RPMI8226 (cell line): ENCODE results near the gene TMEM87B.
"Not testable (repeated sequence)": the region's sequence is repeated elsewhere in the genome, so short reads cannot be mapped to it uniquely, and the experiment has no call there.

Experiments used
- DNase-seq: peaks from one replicate; pipeline ENCODE4 v3.0.0-alpha.2; 2015

Gene TMEM87B

DNA sequence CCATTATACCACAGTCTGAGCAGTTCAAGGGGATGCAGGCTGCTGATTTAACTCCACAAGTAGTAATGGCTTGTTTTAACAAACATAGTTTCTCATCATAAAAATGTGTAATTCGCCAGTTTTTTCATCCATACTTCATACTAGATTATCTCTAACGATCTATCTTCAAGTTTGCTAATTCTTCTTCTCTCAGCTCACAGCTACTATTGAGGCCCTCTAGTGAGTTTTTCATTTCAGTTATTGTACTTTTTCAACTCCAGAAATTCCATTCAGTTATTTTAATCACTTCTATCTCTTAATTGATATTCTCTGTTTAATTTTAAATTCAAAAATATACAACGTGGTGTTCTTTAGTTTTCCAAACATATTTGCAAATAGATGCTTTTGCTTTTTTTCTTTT is 20.1 kb upstream of the TMEM87B start:
- no peak for DNase-seq

GRCh38 chr2:112035786-112036185 is 19.3 kb upstream of the TMEM87B start:
- no peak for DNase-seq

- not testable (repeated sequence) for DNase-seq
These were observed 15.5 kb upstream of the TMEM87B start for GRCh38 chr2:112039556-112039955.

- DNase-seq: not testable (repeated sequence)
These were observed 15.0 kb upstream of the TMEM87B start for GRCh38 chr2:112040066-112040465.

DNA sequence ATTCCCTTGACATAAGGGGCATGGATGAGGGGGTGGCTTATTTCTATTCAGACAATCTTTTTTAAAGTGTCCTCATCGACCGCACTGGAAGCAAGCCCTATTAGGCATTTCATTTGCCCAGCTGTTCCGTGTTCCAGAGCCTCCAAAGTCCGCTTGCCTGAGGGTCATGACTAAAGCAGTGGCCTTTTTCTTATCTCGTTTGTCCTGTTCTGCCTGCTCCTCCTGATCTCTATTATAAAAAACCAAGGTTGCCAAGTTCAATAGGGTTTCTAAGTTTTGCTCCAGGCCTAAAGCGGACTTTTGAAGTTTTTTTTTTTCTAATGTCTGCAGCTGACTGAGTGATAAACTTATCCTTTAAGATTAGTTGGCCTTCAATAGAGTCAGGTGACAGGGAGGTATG is 13.6 kb upstream of the TMEM87B start:
- not testable (repeated sequence) for DNase-seq

DNA sequence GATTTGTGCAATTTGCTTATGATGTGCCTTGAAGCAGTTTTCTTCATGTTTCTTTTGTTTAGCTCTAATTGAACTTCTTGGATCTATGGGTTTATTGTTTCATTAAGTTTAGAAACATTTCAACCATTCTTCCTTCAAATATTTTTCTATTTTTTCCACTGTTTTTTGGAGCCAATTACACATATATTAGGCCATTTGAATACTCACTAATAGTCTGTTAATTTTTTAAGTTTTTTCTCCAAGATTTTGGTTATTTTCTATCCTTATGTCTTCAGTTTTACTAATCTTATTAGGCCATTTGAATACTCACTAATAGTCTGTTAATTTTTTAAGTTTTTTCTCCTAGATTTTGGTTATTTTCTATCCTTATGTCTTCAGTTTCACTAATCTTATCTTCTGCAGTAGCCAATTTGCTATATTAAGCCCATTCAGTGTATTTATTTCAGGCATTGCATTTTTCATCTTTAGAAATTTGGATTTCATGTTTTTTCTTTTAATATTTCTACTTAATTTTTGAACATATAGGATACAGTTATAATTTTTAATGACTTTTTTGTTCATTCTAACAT is 9.5 kb upstream of the TMEM87B start:
- DNase-seq: no peak

GRCh38 chr2:112046231-112046630 is 8.8 kb upstream of the TMEM87B start:
- no peak for DNase-seq

GRCh38 chr2:112047537-112048235 is 7.4 kb upstream of the TMEM87B start:
- no peak for DNase-seq

- DNase-seq: no peak
These were observed 6.9 kb upstream of the TMEM87B start for GRCh38 chr2:112048236-112048592.

DNA sequence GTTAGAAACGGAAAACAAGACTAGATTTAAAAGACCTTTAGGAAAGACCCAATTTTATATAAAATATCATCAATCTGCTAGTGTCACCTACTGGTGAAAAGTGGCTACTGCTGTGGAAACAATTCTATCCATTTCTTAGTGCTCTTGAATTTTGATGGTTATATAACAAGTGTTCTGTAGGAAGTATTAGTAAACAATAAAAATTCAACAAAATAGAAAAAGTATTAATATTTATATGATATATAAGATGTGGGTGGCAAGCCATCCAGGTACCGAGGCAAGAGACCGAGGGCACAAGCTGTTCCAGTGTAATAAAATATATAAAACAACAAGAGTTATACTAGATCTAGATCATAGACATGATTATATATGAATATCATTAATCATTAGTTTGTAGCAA is 6.2 kb upstream of the TMEM87B start:
- DNase-seq: peak; percentile 63

GRCh38 chr2:112050316-112050715 is 4.8 kb upstream of the TMEM87B start:
- DNase-seq: no peak

DNA sequence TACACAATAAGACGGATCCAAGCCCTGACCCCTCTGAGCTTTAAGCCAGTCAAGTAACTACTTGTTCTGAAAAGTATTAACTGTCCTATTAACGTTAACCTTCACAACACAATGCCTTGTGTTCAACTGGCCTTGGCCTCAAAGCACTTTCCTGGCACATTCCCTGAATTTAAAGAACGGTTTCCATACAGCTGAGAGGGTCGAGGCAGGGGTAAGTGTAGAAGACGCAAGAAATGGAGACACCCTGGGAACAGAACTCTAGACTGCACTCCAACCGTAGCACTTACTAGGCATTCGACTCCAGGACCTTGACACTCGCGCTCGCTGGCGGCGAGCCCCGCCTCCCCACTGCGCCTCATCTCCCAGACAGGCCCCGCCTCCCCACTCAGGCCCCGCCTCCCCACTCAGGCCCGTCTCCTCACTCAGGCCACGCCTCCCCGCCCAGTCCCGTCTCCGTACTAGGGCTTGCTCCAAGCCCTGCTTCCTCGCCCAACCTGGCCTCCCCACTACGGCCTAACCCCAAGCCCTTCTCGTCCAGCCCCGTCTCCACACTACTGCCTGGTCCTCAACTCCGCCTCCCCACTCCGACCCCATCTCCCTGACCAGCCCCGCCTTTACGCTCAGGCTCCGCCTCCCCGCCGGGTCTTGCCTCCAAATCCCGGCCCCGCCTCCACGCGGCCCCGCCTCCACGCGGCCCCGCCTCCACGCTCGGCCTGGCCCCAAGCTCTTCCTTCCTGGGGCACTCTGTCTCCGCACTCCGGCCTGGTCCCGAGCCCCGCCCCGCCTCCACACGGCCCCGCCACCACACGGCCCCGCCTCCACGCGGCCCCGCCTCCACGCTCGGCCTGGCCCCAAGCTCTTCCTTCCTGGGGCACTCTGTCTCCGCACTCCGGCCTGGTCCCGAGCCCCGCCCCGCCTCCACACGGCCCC is 887 bp upstream of the TMEM87B start:
- peak; percentile 96 for DNase-seq

DNA sequence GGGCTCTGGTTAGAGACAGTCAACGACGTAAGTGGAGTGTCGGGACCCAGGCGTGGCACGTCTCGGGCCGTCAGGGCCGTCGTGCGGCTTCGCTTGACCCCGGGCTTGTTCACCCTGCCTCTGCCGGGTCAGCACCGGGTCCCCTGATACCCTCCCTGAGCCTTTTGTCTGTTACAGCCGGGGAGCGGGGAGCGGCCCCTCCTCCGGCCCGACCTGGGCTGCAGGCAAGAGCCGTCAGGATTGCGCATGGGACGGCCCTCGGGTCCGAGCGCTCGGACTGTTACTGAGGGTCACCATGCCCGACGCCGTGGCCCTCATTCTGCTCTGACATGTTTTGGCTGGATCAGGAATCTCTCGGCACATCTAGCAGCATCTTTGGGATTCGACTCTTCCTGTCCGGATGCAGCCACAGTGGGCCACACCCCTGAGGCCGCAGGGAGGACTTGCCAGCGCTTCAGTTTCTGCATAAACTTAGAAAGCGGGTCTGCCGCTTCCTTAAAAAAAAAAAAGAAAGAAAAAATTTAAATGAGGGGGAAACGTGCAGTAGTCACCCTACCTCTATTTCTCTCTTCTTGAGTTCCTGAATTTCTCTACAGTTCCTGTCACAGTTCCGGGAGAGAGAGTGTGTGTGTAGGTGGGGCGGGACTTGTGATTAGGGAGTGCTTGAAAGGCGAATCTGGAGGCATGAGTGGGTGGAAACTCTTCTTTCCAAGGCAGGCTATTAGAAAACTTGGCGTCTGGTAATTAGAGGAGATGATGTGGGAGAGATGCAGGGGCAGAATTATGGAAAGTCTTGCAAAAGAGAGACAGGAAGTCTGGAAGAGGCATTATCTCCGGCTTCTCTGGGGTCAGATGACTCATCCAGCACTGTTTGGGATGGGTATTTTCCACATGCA is 909 bp downstream of the TMEM87B start:
- DNase-seq: peak; percentile 59

DNA sequence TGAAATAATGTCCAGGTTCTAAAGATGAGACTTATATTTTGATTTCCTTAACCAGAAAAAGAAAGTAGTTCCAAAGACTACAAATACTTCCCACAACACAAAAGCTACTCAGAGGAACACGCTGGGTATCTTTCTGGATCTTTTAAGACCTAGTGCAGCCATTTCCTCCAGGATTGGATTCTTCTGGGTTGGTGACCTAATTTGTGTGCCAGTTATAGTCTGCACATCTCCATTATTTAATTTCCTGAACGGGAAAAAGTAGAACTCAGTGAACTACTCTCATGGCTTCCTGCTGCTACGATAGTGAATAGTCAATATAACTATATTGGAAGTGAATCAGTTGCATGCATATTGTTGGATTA is 1.5 kb downstream of the TMEM87B start:
- DNase-seq: no peak

DNA sequence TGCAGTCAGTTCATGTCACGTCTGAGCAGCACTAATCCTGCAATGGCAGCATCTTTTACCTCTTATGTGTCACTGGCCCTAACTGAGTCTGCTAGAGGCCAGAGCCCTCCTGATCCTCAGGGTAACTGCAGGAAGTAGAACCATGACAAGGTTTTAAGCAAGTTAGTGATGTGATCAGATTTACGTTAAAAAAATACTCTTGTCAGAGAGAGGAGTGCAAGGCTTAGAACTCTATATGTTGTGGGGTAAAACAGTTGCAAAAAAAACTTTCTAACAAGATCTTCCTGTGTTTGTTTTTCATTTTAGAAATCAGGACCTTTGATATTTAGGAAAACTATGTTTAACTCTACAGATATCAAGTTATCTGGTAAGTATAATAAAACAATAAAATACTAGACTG is 4.6 kb downstream of the TMEM87B start:
- no peak for DNase-seq

- DNase-seq: no peak
These were observed 6.2 kb downstream of the TMEM87B start for GRCh38 chr2:112061299-112061698.

GRCh38 chr2:112061840-112062239 is 6.8 kb downstream of the TMEM87B start:
- DNase-seq: no peak

GRCh38 chr2:112062894-112063293 is 7.8 kb downstream of the TMEM87B start:
- no peak for DNase-seq

- DNase-seq: no peak
These were observed 10.4 kb downstream of the TMEM87B start for GRCh38 chr2:112065486-112065885.

- no peak for DNase-seq
These were observed 10.9 kb downstream of the TMEM87B start for GRCh38 chr2:112065966-112066365.

DNA sequence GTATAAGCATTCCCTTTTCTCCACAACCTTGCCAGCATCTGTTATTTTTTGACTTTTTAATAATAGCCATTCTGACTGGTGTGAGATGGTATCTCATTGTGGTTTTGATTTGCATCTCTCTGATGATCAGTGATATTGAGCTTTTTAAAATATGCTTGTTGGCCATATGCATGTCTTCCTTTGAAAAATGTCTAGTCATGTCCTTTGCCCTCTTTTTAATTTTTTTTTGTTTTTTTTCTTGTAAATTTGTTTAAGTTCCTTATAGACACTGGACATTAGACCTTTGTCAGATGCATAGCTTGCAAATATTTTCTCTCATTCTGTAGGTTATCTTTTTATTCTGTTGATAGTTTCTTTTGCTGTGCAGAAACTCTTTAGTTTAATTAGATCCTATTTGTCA is 14.7 kb downstream of the TMEM87B start:
- DNase-seq: not testable (repeated sequence)

GRCh38 chr2:112073875-112074274 is 18.8 kb downstream of the TMEM87B start:
- no peak for DNase-seq

GRCh38 chr2:112074506-112074905 is 19.4 kb downstream of the TMEM87B start:
- DNase-seq: no peak
